Uterus (tissue), 2 donors: ENCODE measurements around the gene IKZF1.

Source experiments
- POLR2A ChIP-seq, 2 donors: fragments of 450-650 bp; IDR thresholded peaks; one replicate each; pipeline ENCODE4 v1.6.1; 2016; ENCODE audit warnings: antibody characterized with exemption in 2 of 2, mild to moderate bottlenecking in 1 of 2, moderate library complexity in 1 of 2
- TF ChIP-seq, protein P1 (sequence below), 4 experiments: fragments of 200-600 bp in 2 of 4; fragments of 450-650 bp in 2 of 4; sonication (generic) in 2 of 4; IDR thresholded peaks; one replicate each; pipeline ENCODE4 v1.5.1; 2016 to 2019; ENCODE audit warnings: antibody characterized with exemption in 4 of 4, mild to moderate bottlenecking in 2 of 4, moderate library complexity in 1 of 4

- TF ChIP-seq, protein P1, sequence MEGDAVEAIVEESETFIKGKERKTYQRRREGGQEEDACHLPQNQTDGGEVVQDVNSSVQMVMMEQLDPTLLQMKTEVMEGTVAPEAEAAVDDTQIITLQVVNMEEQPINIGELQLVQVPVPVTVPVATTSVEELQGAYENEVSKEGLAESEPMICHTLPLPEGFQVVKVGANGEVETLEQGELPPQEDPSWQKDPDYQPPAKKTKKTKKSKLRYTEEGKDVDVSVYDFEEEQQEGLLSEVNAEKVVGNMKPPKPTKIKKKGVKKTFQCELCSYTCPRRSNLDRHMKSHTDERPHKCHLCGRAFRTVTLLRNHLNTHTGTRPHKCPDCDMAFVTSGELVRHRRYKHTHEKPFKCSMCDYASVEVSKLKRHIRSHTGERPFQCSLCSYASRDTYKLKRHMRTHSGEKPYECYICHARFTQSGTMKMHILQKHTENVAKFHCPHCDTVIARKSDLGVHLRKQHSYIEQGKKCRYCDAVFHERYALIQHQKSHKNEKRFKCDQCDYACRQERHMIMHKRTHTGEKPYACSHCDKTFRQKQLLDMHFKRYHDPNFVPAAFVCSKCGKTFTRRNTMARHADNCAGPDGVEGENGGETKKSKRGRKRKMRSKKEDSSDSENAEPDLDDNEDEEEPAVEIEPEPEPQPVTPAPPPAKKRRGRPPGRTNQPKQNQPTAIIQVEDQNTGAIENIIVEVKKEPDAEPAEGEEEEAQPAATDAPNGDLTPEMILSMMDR (IDR thresholded peaks at IDR 0.05) = no peak
- TF ChIP-seq POLR2A (IDR thresholded peaks at IDR 0.05) = no peak
These were observed 53.7 kb downstream of the IKZF1 start for GRCh38 chr7:50358041-50358705.
